Esophagus muscularis mucosa (tissue), 4 donors: ENCODE data around the gene TCF3. TPM values are rescaled to one million over a fixed set of nuclear protein-coding genes. Genes with fewer than 3 reads are reported as not detected.

Experiments used
- DNase-seq: peaks from one replicate; pipeline ENCODE4 v3.0.0-alpha.2; 2017; ENCODE audit errors: extremely low spot score
- H3K27ac ChIP-seq, 4 donors: fragments of 200-600 bp; sonication (generic); replicated peaks in 1 of 4; 1 replicate in 3 of 4; 2 replicates in 1 of 4; pipeline ENCODE4 v1.5.1; 2016 to 2019; ENCODE audit warnings: mild to moderate bottlenecking in 1 of 4
- H3K27me3 ChIP-seq, 4 donors: fragments of 200-600 bp; sonication (generic); one replicate each; pipeline versions ENCODE4 v1.5.1 to v1.6.0; 2016 to 2019
- H3K36me3 ChIP-seq, 4 donors: fragments of 200-600 bp; sonication (generic); one replicate each; pipeline ENCODE4 v1.5.1; 2016 to 2019
- H3K4me1 ChIP-seq, 4 donors: fragments of 200-600 bp; sonication (generic); one replicate each; pipeline ENCODE4 v1.5.1; 2016 to 2019
- H3K4me3 ChIP-seq, 4 donors: fragments of 200-600 bp; sonication (generic); 1 replicate in 2 of 4; 2 replicates in 2 of 4; pipeline ENCODE4 v1.5.1; 2016 to 2019; ENCODE audit warnings: mild to moderate bottlenecking in 4 of 4, moderate library complexity in 1 of 4
- H3K9me3 ChIP-seq, 4 donors: fragments of 200-600 bp; sonication (generic); 1 replicate in 3 of 4; 2 replicates in 1 of 4; pipeline ENCODE4 v1.5.1; 2016 to 2019
- CTCF ChIP-seq, 3 experiments: fragments of 200-600 bp in 2 of 3; fragments of 450-650 bp in 1 of 3; sonication (generic) in 2 of 3; IDR thresholded peaks; one replicate each; pipeline ENCODE4 v1.5.1; 2017 to 2019; ENCODE audit warnings: antibody characterized with exemption in 3 of 3, mild to moderate bottlenecking in 2 of 3, moderate library complexity in 1 of 3
- EP300 ChIP-seq: sonication (generic); formaldehyde crosslinking; IDR thresholded peaks from one replicate; pipeline ENCODE4 v1.6.1; 2017; ENCODE audit warnings: antibody characterized with exemption
- POLR2A ChIP-seq: fragments of 450-650 bp; IDR thresholded peaks from one replicate; pipeline ENCODE4 v1.6.1; 2017; ENCODE audit warnings: antibody characterized with exemption, moderate library complexity, mild to moderate bottlenecking, low read depth
- POLR2AphosphoS5 ChIP-seq, 2 donors: sonication (generic); formaldehyde crosslinking; IDR thresholded peaks; one replicate each; pipeline ENCODE4 v1.6.1; 2017; ENCODE audit warnings: antibody characterized with exemption in 2 of 2
- WGBS: methylation state at CpG from one replicate; pipeline ENCODE4 v1.1.5; 2018; 5-methylcytosine and 5-hydroxymethylcytosine counted together
- intact Hi-C: fragments of 100-400 bp; cut with DNase I; formaldehyde crosslinking; loops from one replicate; pipeline ENCODE4 v1.15.1; 2023
- total RNA-seq, 4 donors: library from RNA; depleted of rRNA; stranded (reverse); fragments of >200 nt; gene quantifications; one replicate each; pipeline versions ENCODE4 v1.1.0 to v1.2.1, GENCODE V29; 2016

The TCF3 gene
- total RNA-seq, 4 donors from 2014 or later = 32.0 to 53.6 (median 46.5) TPM

GRCh38 chr19:1655987-1656608, 3.7 kb upstream of the TCF3 start:
- Histone ChIP-seq H3K27me3 (peaks cover 0 to 28% (median 5%) of the 10 kb centered on the region in 4 donors), H3K4me1 (peaks cover 1 to 13% (median 12%) of the 10 kb centered on the region in 4 donors), H3K4me3 (no peak overlapping the region), H3K27ac (no peak overlapping the region), H3K36me3 (no peaks in the 10 kb centered on the region), H3K9me3 (no peaks in the 10 kb centered on the region)
- intact Hi-C loops = no loop called here
- TF ChIP-seq EP300 (no peak), CTCF (IDR thresholded peaks at IDR 0.05) (no peak), POLR2AphosphoS5 (IDR thresholded peaks at IDR 0.05) (no peak), POLR2A (no peak)
- no peak for DNase-seq
- 85% methylated on average over 17 of the region's 19 CpGs for WGBS

GRCh38 chr19:1655131-1655981, 2.9 kb upstream of the TCF3 start:
- 86% methylated on average over 30 of the region's 34 CpGs for whole genome bisulfite sequencing
- no peak for TF ChIP-seq POLR2A
- TF ChIP-seq EP300 = no peak
- TF ChIP-seq POLR2AphosphoS5 (IDR thresholded peaks at IDR 0.05) = no peak
- TF ChIP-seq CTCF (IDR thresholded peaks at IDR 0.05) = no peak
- H3K9me3 ChIP-seq = no peaks in the 10 kb centered on the region
- intact Hi-C loops = no loop called here
- H3K27ac ChIP-seq = no peak overlapping the region
- no peak for DNase-seq
- no peak overlapping the region for H3K4me3 ChIP-seq
- no peaks in the 10 kb centered on the region for H3K36me3 ChIP-seq
- peaks cover 9 to 21% (median 19%) of the 10 kb centered on the region in 4 donors for H3K4me1 ChIP-seq
- H3K27me3 ChIP-seq = peaks cover 0 to 28% (median 5%) of the 10 kb centered on the region in 4 donors

- Histone ChIP-seq H3K27me3 (peaks cover 0 to 28% (median 5%) of the 10 kb centered on the region in 4 donors), H3K27ac (no peak overlapping the region), H3K4me1 (peaks cover 10 to 27% (median 25%) of the 10 kb centered on the region in 4 donors), H3K9me3 (no peaks in the 10 kb centered on the region), H3K36me3 (peaks cover 0 to 6% (median 3%) of the 10 kb centered on the region in 4 donors), H3K4me3 (no peak overlapping the region)
- 85% methylated on average over 16 of the region's 18 CpGs for WGBS
- TF ChIP-seq POLR2AphosphoS5 (IDR thresholded peaks at IDR 0.05) = no peak
- TF ChIP-seq POLR2A = no peak
- no peak for TF ChIP-seq CTCF (IDR thresholded peaks at IDR 0.05)
- TF ChIP-seq EP300 = no peak
- DNase-seq = no peak
- intact Hi-C loops = no loop called here
Observed at GRCh38 chr19:1654178-1654792, 1.9 kb upstream of the TCF3 start.

GRCh38 chr19:1653300-1653628, 849 bp upstream of the TCF3 start:
- H3K9me3 ChIP-seq = no peaks in the 10 kb centered on the region
- H3K4me3 ChIP-seq = peak overlapping the region; percentile 67 to 98 (median 86)
- H3K36me3 ChIP-seq = peaks cover 0 to 16% (median 6%) of the 10 kb centered on the region in 4 donors
- peak; percentile 94 for DNase-seq
- 25% methylated on average over 15 of the region's 18 CpGs for WGBS
- peak overlapping the region; percentile 98 to 100 (median 98) for H3K27ac ChIP-seq
- TF ChIP-seq POLR2A = no peak
- no peak for TF ChIP-seq CTCF (IDR thresholded peaks at IDR 0.05)
- TF ChIP-seq EP300 = no peak
- no peak for TF ChIP-seq POLR2AphosphoS5 (IDR thresholded peaks at IDR 0.05)
- H3K27me3 ChIP-seq = peaks cover 0 to 22% (median 5%) of the 10 kb centered on the region in 4 donors
- peaks cover 10 to 30% (median 25%) of the 10 kb centered on the region in 4 donors for H3K4me1 ChIP-seq
- intact Hi-C loops = no loop called here
